A549 treated with AZD9567 at 1 μM for 4 hours (cell line): ENCODE results near the gene SPDYE17. TPM values are rescaled to one million over a fixed set of nuclear protein-coding genes. Genes with fewer than 3 reads are reported as not detected.

ENCODE experiments used
- total RNA-seq: library from RNA; stranded (reverse); fragments of 200-300 nt; extraction: Qiagen RNA extraction; gene quantifications from 5 replicates; pipeline ENCODE4 v1.2.3, GENCODE V29; 2022; ENCODE audit not compliant: insufficient read depth

Gene SPDYE17
- not detected in 5 replicates for total RNA-seq

DNA sequence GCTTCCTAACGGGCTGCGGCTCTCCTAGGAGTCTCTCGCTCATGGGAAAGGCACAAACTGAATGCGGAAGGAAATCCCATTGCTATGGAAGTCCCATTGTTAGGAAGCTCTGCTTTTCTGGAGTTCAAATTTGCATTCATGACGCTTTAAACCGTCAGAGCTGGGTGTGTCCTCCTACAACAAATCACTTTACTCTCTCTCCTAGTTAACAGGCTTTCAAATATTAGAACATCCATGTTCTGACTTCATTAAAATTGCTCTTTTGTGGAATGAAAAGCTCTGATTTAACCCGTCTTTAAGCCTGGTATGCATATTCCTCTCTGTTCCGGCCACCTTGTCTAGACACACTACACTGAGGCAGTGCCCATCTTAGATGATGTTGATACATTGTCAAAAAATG lies at the start of gene SPDYE17:
TSS of gene SPDYE17 (minus strand) at position 101 of the 400 bp plus-strand sequence. CDS start 1,791 bp downstream, outside the sequence.

GRCh38 chr7:77062557-77062956 lies 30.4 kb upstream of the SPDYE17 start, which contains the start of gene SPDYE18:
Gene SPDYE18 (minus strand): TSS chr7:77062558. CDS start chr7:77060512, 2,046 bp downstream.

Other genes starting within 250 kb of the SPDYE17 start
- 0.16 to 0.22 TPM in 2 of 5 replicates, not detected in the others for gene SPDYE18, start 30.2 kb upstream of the SPDYE17 start, total RNA-seq
- 0.40 to 9.8 TPM (median 0.63 TPM) in 5 replicates for gene CCDC146, start 90.3 kb upstream of the SPDYE17 start, total RNA-seq
- gene FGL2, start 167.5 kb upstream of the SPDYE17 start, total RNA-seq, result not detected in 5 replicates